CD4-positive, alpha-beta T cell (primary cell): ENCODE results near the gene SRPK1. TPM values are rescaled to one million over a fixed set of nuclear protein-coding genes. Genes with fewer than 3 reads are reported as not detected.
A peak's percentile ranks its signal among the peaks of the same experiment; 100 is the strongest.
"Not testable (repeated sequence)": the region's sequence is repeated elsewhere in the genome, so short reads cannot be mapped to it uniquely, and the experiment has no call there.

Experiments
- ATAC-seq: fragments of 200-7000 bp; cut with Tn5 transposase; one replicate; pipeline ENCODE4 v1.10.0; 2022; ENCODE audit warnings: mild to moderate bottlenecking; ENCODE audit not compliant: poor library complexity
- CTCF ChIA-PET: fragments of 350-600 bp; sonication (Branson Sonifier 250); formaldehyde crosslinking; loops from one replicate; lab custom pipeline; 2021; ENCODE audit warnings: antibody characterized with exemption, inconsistent platforms; lab: Charles Lee
- POLR2A ChIA-PET: fragments of 350-600 bp; sonication (Branson Sonifier 250); formaldehyde crosslinking; loops from one replicate; lab custom pipeline; 2021; ENCODE audit warnings: antibody characterized with exemption, inconsistent platforms; lab: Charles Lee
- DNase-seq, 14 experiments: peaks; one replicate each; pipeline ENCODE4 v3.0.0-alpha.2; 2013 to 2020; ENCODE audit warnings: mixed read lengths in 2 of 14
- H3K27ac ChIP-seq, 2 donors: one replicate each; pipeline versions ENCODE4 v1.5.1 to v1.7.0; 2013; ENCODE audit warnings: low read length in 2 of 2, low read depth in 1 of 2, mild to moderate bottlenecking in 1 of 2
- H3K27me3 ChIP-seq, 2 experiments: 1 replicate in 1 of 2; 2 replicates in 1 of 2; pipeline versions ENCODE4 v1.6.1 to v1.7.0; 2013; ENCODE audit warnings: low read length in 2 of 2, control low read depth in 1 of 2, mild to moderate bottlenecking in 1 of 2, moderate library complexity in 1 of 2; ENCODE audit not compliant: insufficient read depth in 2 of 2, control insufficient read depth in 1 of 2
- H3K36me3 ChIP-seq: one replicate; pipeline ENCODE4 v1.6.1; 2013; ENCODE audit warnings: low read length, control low read depth; ENCODE audit not compliant: insufficient read depth
- H3K4me1 ChIP-seq: one replicate; pipeline ENCODE4 v1.6.1; 2013; ENCODE audit warnings: low read length, control low read depth; ENCODE audit not compliant: insufficient read depth
- H3K4me3 ChIP-seq: one replicate; pipeline ENCODE4 v1.5.1; 2013; ENCODE audit warnings: mild to moderate bottlenecking, low read length, moderate library complexity
- H3K9me3 ChIP-seq, 2 experiments: 1 replicate in 1 of 2; 2 replicates in 1 of 2; pipeline versions ENCODE4 v1.6.1 to v1.7.0; 2013; ENCODE audit warnings: low read length in 2 of 2, mild to moderate bottlenecking in 2 of 2, control low read depth in 1 of 2, moderate library complexity in 1 of 2; ENCODE audit not compliant: control insufficient read depth in 1 of 2, insufficient read depth in 1 of 2
- H3K27ac Mint-ChIP-seq: one replicate; pipeline ENCODE4 v1.8.0; 2020; ENCODE audit warnings: mixed read lengths
- H3K27me3 Mint-ChIP-seq: one replicate; pipeline ENCODE4 v1.8.0; 2021; ENCODE audit warnings: mixed read lengths
- H3K36me3 Mint-ChIP-seq: one replicate; pipeline ENCODE4 v1.8.0; 2021; ENCODE audit warnings: low read depth, mixed read lengths
- H3K4me1 Mint-ChIP-seq: one replicate; pipeline ENCODE4 v1.8.0; 2021; ENCODE audit warnings: low read depth, mixed read lengths
- H3K4me3 Mint-ChIP-seq: one replicate; pipeline ENCODE4 v1.8.0; 2020; ENCODE audit warnings: mild to moderate bottlenecking, mixed read lengths
- H3K9me3 Mint-ChIP-seq: one replicate; pipeline ENCODE4 v1.8.0; 2020; ENCODE audit warnings: mixed read lengths
- intact Hi-C, 2 experiments: fragments of 100-400 bp; cut with DNase I in 1 of 2; cut with micrococcal nuclease in 1 of 2; formaldehyde crosslinking; loops; one replicate each; pipeline versions ENCODE4 v1.15.1 to v1.9.0; 2023 to 2025; cut with DNase I, micrococcal nuclease
- total RNA-seq, 174 experiments: library from RNA in 2 of 174; stranded (reverse) in 2 of 174; gene quantifications; one replicate each; pipeline ENCODE4 v1.2.3 and lab custom pipeline; 2021 to 2026
- TF ChIP-seq, protein P1 (sequence below): fragments of 200-600 bp; IDR thresholded peaks from one replicate; pipeline ENCODE4 v1.8.0; 2022; ENCODE audit warnings: antibody characterized with exemption, mild to moderate bottlenecking

The SRPK1 gene
- total RNA-seq, 2 experiments from 2014 or later = 23.0 to 29.1 TPM

DNA sequence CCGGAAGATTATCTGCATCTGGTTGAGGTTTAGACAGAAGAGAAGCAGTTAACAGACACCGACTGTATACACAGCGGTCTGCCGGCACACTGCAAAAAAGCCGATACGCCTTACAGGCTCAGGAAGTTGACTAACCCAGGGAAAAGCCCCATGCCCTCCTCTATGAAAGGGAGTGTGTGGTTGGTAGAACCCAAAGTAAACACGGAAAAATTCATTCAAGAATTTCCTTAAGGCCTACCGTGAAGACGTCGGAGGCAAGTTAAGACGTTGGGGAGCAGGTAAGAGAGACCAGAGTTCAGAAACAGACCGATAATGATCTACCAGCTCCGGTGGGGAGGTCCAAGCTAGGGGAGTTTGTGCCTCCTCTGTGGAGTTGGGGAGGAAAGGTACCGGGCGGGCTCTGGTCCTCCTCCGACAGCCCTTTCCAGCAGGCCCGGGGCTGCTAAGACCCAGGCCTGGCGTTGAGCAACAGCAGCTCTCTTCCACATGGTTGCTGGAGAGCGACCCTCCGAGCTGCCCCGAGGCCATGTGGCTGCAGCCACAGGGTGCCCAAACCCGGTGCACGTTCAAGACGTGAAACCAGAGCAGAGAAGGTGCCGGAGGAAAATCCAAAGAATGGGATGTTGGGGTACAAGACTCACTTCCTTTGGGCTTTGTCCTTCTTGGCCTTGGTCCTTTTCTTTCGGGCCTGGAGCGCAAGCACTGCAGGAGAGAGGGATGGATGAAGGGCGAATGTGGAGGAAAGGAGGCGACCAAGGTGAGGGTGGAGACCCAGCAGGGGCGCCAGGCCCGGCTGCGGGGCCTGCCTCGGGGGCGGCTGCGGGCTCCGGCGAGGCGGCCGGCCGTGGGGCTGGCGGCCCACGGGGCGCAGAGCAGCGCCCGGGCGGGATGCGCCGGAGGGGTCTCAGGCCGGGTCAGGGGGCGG is 809 bp downstream of the SRPK1 start:
- H3K4me1 ChIP-seq = peaks cover 11% of the 10 kb centered on the region
- H3K9me3 Mint-ChIP-seq = no peaks in the 10 kb centered on the region
- H3K9me3 ChIP-seq = no peaks in the 10 kb centered on the region
- no peaks in the 10 kb centered on the region for H3K36me3 ChIP-seq
- H3K27ac Mint-ChIP-seq = peak overlapping the region; percentile 80
- H3K27ac ChIP-seq = peak overlapping the region; percentile 2 to 59
- ChIA-PET CTCF (no interaction called here), POLR2A (interaction anchor here (0.6 to 2.8 kb wide), 3 partner anchors 34 to 673 kb away, joined by 3 to 16 read pairs (median 3); partner anchors contain the start of gene MAPK14)
- DNase-seq (peak; percentile 7 to 83 (median 38)), ATAC-seq (peak; percentile 68)
- peaks cover 32% of the 10 kb centered on the region for H3K36me3 Mint-ChIP-seq
- no peaks in the 10 kb centered on the region for H3K27me3 Mint-ChIP-seq
- peak overlapping the region; percentile 96 for H3K4me3 Mint-ChIP-seq
- peaks cover 44% of the 10 kb centered on the region for H3K4me1 Mint-ChIP-seq
- H3K27me3 ChIP-seq = no peaks in the 10 kb centered on the region
- TF ChIP-seq, protein P1, sequence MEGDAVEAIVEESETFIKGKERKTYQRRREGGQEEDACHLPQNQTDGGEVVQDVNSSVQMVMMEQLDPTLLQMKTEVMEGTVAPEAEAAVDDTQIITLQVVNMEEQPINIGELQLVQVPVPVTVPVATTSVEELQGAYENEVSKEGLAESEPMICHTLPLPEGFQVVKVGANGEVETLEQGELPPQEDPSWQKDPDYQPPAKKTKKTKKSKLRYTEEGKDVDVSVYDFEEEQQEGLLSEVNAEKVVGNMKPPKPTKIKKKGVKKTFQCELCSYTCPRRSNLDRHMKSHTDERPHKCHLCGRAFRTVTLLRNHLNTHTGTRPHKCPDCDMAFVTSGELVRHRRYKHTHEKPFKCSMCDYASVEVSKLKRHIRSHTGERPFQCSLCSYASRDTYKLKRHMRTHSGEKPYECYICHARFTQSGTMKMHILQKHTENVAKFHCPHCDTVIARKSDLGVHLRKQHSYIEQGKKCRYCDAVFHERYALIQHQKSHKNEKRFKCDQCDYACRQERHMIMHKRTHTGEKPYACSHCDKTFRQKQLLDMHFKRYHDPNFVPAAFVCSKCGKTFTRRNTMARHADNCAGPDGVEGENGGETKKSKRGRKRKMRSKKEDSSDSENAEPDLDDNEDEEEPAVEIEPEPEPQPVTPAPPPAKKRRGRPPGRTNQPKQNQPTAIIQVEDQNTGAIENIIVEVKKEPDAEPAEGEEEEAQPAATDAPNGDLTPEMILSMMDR = no peak
- intact Hi-C loops = loop anchor here in 1 of 2 experiments (2.0 to 5.0 kb wide), 2 partner anchors 107 to 1067 kb away; partner anchors contain the start of genes MAPK14 and MTCH1
- H3K4me3 ChIP-seq = peak overlapping the region; percentile 82

DNA sequence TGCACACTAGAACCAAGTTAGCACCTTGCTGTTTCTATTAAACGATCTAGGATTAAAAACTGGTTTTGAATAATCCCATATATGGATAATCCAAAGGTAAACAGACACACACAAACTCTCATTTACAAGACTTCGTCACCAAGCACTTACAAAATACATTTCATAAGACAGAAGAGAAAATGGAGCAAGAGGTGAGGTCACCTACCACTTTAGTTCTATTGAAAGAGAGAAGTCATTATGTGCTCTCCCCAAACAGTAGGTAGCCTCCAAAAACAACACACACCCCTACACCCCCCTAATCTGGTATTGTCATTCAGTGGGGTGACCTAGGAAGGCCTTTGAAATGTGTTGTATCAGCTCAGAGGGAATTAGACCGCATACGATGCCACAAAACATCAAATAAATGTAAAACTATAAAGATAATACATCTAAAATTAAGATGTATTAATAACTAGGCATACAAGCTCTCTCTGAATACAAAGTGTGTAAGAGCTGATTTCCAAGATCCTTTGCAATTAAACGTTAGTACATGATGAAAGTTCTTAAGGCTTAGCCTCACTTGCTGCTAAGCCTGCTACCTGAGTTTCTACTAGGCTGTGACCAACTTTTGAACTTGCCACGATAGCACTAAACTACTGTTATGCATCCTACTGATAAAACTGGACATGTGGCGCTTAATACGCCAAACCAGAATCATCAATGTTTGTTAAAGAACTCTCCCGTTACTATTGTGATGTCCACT is 1.6 kb downstream of the SRPK1 start:
- Mint-ChIP-seq H3K9me3 (no peaks in the 10 kb centered on the region), H3K4me1 (peaks cover 44% of the 10 kb centered on the region), H3K27me3 (no peaks in the 10 kb centered on the region), H3K36me3 (peaks cover 35% of the 10 kb centered on the region), H3K4me3 (peak overlapping the region; percentile 96), H3K27ac (peak overlapping the region; percentile 80)
- Histone ChIP-seq H3K9me3 (no peaks in the 10 kb centered on the region), H3K4me3 (peak overlapping the region; percentile 82), H3K4me1 (peaks cover 11% of the 10 kb centered on the region), H3K27ac (peak overlapping the region in 1 of 2 donors; percentile 59), H3K27me3 (no peaks in the 10 kb centered on the region), H3K36me3 (peaks cover 3% of the 10 kb centered on the region)
- CTCF ChIA-PET = no interaction called here
- ATAC-seq (peak; percentile 13), DNase-seq (peak in 3 of 14 experiments; percentile 16 to 39 (median 29))
- intact Hi-C loops = no loop called here
- POLR2A ChIA-PET = interaction anchor here (2.8 kb wide), 1 partner anchor 109 kb away, joined by 16 read pairs; the partner anchor contains the start of gene MAPK14
- TF ChIP-seq, protein P1 = no peak

DNA sequence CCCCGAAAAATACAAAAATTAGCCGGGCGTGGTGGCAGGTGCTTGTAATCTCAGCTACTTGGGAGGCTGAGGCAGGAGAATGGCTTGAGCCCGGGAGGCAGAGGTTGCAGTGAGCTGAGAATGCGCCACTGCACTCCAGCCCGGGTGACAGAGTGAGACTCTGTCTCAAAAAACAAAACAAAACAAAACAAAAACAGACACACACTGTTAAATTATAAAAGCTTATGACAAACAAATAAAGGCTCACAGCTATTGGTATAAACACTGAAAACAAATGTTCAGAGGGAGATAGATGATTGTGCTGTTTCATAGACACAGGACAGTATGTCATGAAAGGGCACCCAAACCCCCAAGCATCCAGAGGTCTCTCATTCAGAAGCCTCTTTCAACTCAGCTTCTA is 4.0 kb downstream of the SRPK1 start:
- H3K9me3 Mint-ChIP-seq, H3K27ac ChIP-seq, H3K27me3 ChIP-seq, H3K27me3 Mint-ChIP-seq, DNase-seq, H3K9me3 ChIP-seq, CTCF ChIA-PET, POLR2A ChIA-PET, intact Hi-C loops, ATAC-seq, H3K4me3 ChIP-seq: not testable (repeated sequence)
- Mint-ChIP-seq H3K27ac (peak overlapping the region; percentile 61), H3K4me1 (peaks cover 43% of the 10 kb centered on the region), H3K36me3 (peaks cover 55% of the 10 kb centered on the region), H3K4me3 (peak overlapping the region; percentile 23)
- Histone ChIP-seq H3K4me1 (peaks cover 11% of the 10 kb centered on the region), H3K36me3 (peaks cover 11% of the 10 kb centered on the region)
